GM23338 (cell line): Measurements from ENCODE around the gene FNDC11. TPM values are rescaled to one million over a fixed set of nuclear protein-coding genes. Genes with fewer than 3 reads are reported as not detected.
A peak's percentile ranks its signal among the peaks of the same experiment; 100 is the strongest.

Experiments used
- ATAC-seq: fragments of 200-7000 bp; cut with Tn5 transposase; 3 replicates; pipeline ENCODE4 v1.9.1; 2020
- DNase-seq: peaks from one replicate; pipeline ENCODE4 v3.0.0-alpha.2; 2015; ENCODE audit warnings: low spot score
- H2AFZ ChIP-seq: fragments of 200-600 bp; sonication (generic); 2 replicates; pipeline ENCODE4 v1.8.0; 2016; ENCODE audit warnings: antibody characterized with exemption, mild to moderate bottlenecking, moderate library complexity
- H3F3A ChIP-seq: fragments of 200-600 bp; sonication (generic); replicated peaks from 2 replicates; pipeline ENCODE4 v1.8.0; 2017; ENCODE audit warnings: antibody characterized with exemption, mixed run types, low read depth
- H3K27ac ChIP-seq: fragments of 200-600 bp; sonication (generic); 2 replicates; pipeline ENCODE4 v1.6.1; 2016; ENCODE audit warnings: low read depth
- H3K27me3 ChIP-seq: fragments of 200-600 bp; sonication (generic); 2 replicates; pipeline ENCODE4 v1.8.0; 2016; ENCODE audit warnings: mild to moderate bottlenecking, mixed run types, moderate library complexity; ENCODE audit not compliant: insufficient read depth
- H3K36me3 ChIP-seq: fragments of 200-600 bp; sonication (generic); 2 replicates; pipeline ENCODE4 v1.8.0; 2016; ENCODE audit warnings: mild to moderate bottlenecking; ENCODE audit not compliant: insufficient read depth
- H3K4me1 ChIP-seq: fragments of 200-600 bp; sonication (generic); 2 replicates; pipeline ENCODE4 v1.8.0; 2016; ENCODE audit warnings: mild to moderate bottlenecking, moderate library complexity; ENCODE audit not compliant: insufficient read depth
- H3K4me2 ChIP-seq: fragments of 200-600 bp; sonication (generic); 2 replicates; pipeline ENCODE4 v1.7.1; 2017; ENCODE audit warnings: mixed run types
- H3K4me3 ChIP-seq: fragments of 200-600 bp; sonication (generic); 2 replicates; pipeline ENCODE4 v1.6.1; 2016; ENCODE audit warnings: mixed run types
- H3K79me2 ChIP-seq: fragments of 200-600 bp; sonication (generic); replicated peaks from 2 replicates; pipeline ENCODE4 v1.8.0; 2017; ENCODE audit warnings: mild to moderate bottlenecking; ENCODE audit not compliant: insufficient read depth
- H3K9me2 ChIP-seq: fragments of 200-600 bp; sonication (generic); 2 replicates; pipeline ENCODE4 v1.8.0; 2017; ENCODE audit not compliant: insufficient read depth
- H4K20me1 ChIP-seq: fragments of 200-600 bp; sonication (generic); replicated peaks from 2 replicates; pipeline ENCODE4 v1.8.0; 2017; ENCODE audit warnings: mild to moderate bottlenecking; ENCODE audit not compliant: insufficient read depth
- H3K27ac Mint-ChIP-seq: 2 replicates; pipeline ENCODE4 v1.8.0; 2020; ENCODE audit warnings: inconsistent platforms, mild to moderate bottlenecking, moderate library complexity, mixed read lengths
- H3K27me3 Mint-ChIP-seq: 3 replicates; pipeline ENCODE4 v1.8.0; 2022; ENCODE audit warnings: low read depth, mild to moderate bottlenecking, moderate library complexity, mixed read lengths, inconsistent platforms; ENCODE audit not compliant: insufficient read depth, poor library complexity
- H3K36me3 Mint-ChIP-seq: 3 replicates; pipeline ENCODE4 v1.8.0; 2021; ENCODE audit warnings: low read depth, mild to moderate bottlenecking, inconsistent platforms, moderate library complexity, mixed read lengths
- H3K4me1 Mint-ChIP-seq: 3 replicates; pipeline ENCODE4 v1.8.0; 2020; ENCODE audit warnings: mild to moderate bottlenecking, inconsistent platforms, mixed read lengths
- H3K4me3 Mint-ChIP-seq: 3 replicates; pipeline ENCODE4 v1.8.0; 2021; ENCODE audit warnings: moderate library complexity, mild to moderate bottlenecking, inconsistent platforms, mixed read lengths
- H3K9me3 Mint-ChIP-seq: 3 replicates; pipeline ENCODE4 v1.8.0; 2020; ENCODE audit warnings: moderate library complexity, mild to moderate bottlenecking, inconsistent platforms, mixed read lengths
- CREB1 ChIP-seq: fragments of 250-450 bp; sonication (Bioruptor Pico); IDR thresholded peaks from 2 replicates; pipeline ENCODE4 v1.5.0; 2020; ENCODE audit warnings: low read depth, mild to moderate bottlenecking, moderate library complexity
- POLR2AphosphoS5 ChIP-seq: IDR thresholded peaks from 2 replicates; pipeline ENCODE4 v1.6.1; 2016; ENCODE audit warnings: antibody characterized with exemption, low read depth
- ZNF114 ChIP-seq: fragments of 250-450 bp; sonication (Bioruptor Pico); IDR thresholded peaks from 2 replicates; pipeline ENCODE4 v1.5.0; 2020; ENCODE audit warnings: mild to moderate bottlenecking, moderate library complexity
- polyA plus RNA-seq: library from polyadenylated mRNA; unstranded; fragments of >200 nt; fragmentation: Nextera tagmentation; extraction: Ambion mirVana; gene quantifications from 2 replicates; pipeline ENCODE4 v1.2.1, GENCODE V29; 2016
- total RNA-seq: library from RNA; depleted of rRNA; stranded (reverse); fragments of >200 nt; shearing (Covaris generic); gene quantifications from 2 replicates; pipeline ENCODE4 v1.2.3, GENCODE V29; 2014
- TF ChIP-seq, protein P1 (sequence below): fragments of 250-450 bp; sonication (Bioruptor Pico); IDR thresholded peaks from 2 replicates; pipeline ENCODE4 v1.5.0; 2020; ENCODE audit warnings: mild to moderate bottlenecking, moderate library complexity
- TF ChIP-seq, protein P2 (sequence below): IDR thresholded peaks from one replicate; pipeline ENCODE4 v1.6.1; 2018; ENCODE audit warnings: antibody characterized with exemption; ENCODE audit not compliant: unreplicated experiment

FNDC11 gene
- total and polyA plus RNA-seq, 2 experiments from 2014 or later, result 3.4 to 5.3 TPM

- TF ChIP-seq, protein P1, sequence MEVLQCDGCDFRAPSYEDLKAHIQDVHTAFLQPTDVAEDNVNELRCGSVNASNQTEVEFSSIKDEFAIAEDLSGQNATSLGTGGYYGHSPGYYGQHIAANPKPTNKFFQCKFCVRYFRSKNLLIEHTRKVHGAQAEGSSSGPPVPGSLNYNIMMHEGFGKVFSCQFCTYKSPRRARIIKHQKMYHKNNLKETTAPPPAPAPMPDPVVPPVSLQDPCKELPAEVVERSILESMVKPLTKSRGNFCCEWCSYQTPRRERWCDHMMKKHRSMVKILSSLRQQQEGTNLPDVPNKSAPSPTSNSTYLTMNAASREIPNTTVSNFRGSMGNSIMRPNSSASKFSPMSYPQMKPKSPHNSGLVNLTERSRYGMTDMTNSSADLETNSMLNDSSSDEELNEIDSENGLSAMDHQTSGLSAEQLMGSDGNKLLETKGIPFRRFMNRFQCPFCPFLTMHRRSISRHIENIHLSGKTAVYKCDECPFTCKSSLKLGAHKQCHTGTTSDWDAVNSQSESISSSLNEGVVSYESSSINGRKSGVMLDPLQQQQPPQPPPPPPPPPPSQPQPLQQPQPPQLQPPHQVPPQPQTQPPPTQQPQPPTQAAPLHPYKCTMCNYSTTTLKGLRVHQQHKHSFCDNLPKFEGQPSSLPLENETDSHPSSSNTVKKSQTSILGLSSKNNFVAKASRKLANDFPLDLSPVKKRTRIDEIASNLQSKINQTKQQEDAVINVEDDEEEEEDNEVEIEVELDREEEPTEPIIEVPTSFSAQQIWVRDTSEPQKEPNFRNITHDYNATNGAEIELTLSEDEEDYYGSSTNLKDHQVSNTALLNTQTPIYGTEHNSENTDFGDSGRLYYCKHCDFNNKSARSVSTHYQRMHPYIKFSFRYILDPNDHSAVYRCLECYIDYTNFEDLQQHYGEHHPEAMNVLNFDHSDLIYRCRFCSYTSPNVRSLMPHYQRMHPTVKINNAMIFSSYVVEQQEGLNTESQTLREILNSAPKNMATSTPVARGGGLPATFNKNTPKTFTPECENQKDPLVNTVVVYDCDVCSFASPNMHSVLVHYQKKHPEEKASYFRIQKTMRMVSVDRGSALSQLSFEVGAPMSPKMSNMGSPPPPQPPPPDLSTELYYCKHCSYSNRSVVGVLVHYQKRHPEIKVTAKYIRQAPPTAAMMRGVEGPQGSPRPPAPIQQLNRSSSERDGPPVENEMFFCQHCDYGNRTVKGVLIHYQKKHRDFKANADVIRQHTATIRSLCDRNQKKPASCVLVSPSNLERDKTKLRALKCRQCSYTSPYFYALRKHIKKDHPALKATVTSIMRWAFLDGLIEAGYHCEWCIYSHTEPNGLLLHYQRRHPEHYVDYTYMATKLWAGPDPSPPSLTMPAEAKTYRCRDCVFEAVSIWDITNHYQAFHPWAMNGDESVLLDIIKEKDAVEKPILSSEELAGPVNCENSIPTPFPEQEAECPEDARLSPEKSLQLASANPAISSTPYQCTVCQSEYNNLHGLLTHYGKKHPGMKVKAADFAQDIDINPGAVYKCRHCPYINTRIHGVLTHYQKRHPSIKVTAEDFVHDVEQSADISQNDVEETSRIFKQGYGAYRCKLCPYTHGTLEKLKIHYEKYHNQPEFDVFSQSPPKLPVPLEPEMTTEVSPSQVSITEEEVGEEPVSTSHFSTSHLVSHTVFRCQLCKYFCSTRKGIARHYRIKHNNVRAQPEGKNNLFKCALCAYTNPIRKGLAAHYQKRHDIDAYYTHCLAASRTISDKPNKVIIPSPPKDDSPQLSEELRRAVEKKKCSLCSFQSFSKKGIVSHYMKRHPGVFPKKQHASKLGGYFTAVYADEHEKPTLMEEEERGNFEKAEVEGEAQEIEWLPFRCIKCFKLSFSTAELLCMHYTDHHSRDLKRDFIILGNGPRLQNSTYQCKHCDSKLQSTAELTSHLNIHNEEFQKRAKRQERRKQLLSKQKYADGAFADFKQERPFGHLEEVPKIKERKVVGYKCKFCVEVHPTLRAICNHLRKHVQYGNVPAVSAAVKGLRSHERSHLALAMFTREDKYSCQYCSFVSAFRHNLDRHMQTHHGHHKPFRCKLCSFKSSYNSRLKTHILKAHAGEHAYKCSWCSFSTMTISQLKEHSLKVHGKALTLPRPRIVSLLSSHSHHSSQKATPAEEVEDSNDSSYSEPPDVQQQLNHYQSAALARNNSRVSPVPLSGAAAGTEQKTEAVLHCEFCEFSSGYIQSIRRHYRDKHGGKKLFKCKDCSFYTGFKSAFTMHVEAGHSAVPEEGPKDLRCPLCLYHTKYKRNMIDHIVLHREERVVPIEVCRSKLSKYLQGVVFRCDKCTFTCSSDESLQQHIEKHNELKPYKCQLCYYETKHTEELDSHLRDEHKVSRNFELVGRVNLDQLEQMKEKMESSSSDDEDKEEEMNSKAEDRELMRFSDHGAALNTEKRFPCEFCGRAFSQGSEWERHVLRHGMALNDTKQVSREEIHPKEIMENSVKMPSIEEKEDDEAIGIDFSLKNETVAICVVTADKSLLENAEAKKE (CRISPR knock-in tag), result no peak
- no peak for TF ChIP-seq ZNF114 (CRISPR knock-in tag)
- TF ChIP-seq, protein P2, sequence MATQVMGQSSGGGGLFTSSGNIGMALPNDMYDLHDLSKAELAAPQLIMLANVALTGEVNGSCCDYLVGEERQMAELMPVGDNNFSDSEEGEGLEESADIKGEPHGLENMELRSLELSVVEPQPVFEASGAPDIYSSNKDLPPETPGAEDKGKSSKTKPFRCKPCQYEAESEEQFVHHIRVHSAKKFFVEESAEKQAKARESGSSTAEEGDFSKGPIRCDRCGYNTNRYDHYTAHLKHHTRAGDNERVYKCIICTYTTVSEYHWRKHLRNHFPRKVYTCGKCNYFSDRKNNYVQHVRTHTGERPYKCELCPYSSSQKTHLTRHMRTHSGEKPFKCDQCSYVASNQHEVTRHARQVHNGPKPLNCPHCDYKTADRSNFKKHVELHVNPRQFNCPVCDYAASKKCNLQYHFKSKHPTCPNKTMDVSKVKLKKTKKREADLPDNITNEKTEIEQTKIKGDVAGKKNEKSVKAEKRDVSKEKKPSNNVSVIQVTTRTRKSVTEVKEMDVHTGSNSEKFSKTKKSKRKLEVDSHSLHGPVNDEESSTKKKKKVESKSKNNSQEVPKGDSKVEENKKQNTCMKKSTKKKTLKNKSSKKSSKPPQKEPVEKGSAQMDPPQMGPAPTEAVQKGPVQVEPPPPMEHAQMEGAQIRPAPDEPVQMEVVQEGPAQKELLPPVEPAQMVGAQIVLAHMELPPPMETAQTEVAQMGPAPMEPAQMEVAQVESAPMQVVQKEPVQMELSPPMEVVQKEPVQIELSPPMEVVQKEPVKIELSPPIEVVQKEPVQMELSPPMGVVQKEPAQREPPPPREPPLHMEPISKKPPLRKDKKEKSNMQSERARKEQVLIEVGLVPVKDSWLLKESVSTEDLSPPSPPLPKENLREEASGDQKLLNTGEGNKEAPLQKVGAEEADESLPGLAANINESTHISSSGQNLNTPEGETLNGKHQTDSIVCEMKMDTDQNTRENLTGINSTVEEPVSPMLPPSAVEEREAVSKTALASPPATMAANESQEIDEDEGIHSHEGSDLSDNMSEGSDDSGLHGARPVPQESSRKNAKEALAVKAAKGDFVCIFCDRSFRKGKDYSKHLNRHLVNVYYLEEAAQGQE, result no peak
These were observed 20.0 kb upstream of the FNDC11 start (continued) for GRCh38 chr20:63533871-63534393.

DNA sequence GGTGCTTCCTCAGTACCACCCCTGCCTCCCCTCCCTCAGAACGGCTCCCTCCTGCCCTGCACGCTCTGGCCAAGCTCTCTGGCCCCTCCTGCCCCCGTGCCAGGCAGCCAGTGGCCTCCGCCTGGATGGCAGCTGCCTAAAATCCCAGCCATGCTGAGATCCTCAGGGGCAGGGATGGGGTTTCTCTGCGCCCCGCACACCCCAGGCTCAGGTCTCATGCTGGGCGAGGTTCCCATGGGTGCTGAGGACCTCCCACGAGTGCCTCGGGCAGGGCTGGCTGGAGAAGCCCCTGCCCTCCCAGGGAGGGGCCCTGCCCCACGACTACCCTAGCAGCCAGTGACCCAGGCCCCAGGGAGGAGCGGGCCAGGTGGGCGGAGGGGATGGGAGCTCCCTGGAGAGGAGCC, 19.5 kb upstream of the FNDC11 start:
- no peak overlapping the region for H3K4me3 ChIP-seq
- H3K4me1 Mint-ChIP-seq, result peaks cover 5% of the 10 kb centered on the region; the same call in 2 of the 3 replicates
- H3K9me2 ChIP-seq, result no peaks in the 10 kb centered on the region
- H3K36me3 ChIP-seq, result no peaks in the 10 kb centered on the region
- peaks cover 5% of the 10 kb centered on the region for H3K27me3 Mint-ChIP-seq
- no peaks in the 10 kb centered on the region for H3K79me2 ChIP-seq
- DNase-seq (no peak), ATAC-seq (no peak)
- no peaks in the 10 kb centered on the region for H3K27me3 ChIP-seq
- H3K36me3 Mint-ChIP-seq, result no peaks in the 10 kb centered on the region
- no peak overlapping the region for H3K4me3 Mint-ChIP-seq
- H2AFZ ChIP-seq, result 0 out of 2 replicates have a peak overlapping the region, but pooled peaks have one; percentile 32
- H3K4me1 ChIP-seq, result no peaks in the 10 kb centered on the region
- no peak overlapping the region for H3K4me2 ChIP-seq
- no peaks in the 10 kb centered on the region for H4K20me1 ChIP-seq
- no peaks in the 10 kb centered on the region for H3K9me3 Mint-ChIP-seq
- no peak overlapping the region for H3K27ac Mint-ChIP-seq
- peaks cover 7% of the 10 kb centered on the region; the same call in 1 of the 2 replicates for H3F3A ChIP-seq
- no peak overlapping the region for H3K27ac ChIP-seq
- TF ChIP-seq CREB1 (CRISPR knock-in tag) (no peak), POLR2AphosphoS5 (no peak)
- TF ChIP-seq, protein P1 (CRISPR knock-in tag), result no peak
